Measurements from ENCODE around the gene LHFPL6.

DNA sequence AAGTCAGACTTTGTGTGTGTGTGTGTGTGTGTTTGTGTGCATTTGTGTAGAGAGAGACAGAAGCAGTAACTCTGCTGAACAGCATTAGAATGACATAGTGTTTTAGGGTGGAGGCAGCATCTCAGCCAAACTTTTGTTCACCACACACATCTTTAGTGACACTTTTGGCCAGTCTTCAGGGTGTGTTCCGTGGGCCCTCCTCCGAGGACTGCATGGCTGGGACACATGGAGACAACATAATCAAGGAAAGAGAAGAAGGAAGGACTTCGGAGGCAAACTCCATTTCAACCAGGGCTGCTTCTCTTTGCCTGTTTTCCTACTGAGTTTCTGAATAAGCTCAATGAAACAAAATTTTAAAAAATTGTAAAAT lies 205.1 kb downstream of the LHFPL6 start:
- TF ChIP-seq, protein P1, sequence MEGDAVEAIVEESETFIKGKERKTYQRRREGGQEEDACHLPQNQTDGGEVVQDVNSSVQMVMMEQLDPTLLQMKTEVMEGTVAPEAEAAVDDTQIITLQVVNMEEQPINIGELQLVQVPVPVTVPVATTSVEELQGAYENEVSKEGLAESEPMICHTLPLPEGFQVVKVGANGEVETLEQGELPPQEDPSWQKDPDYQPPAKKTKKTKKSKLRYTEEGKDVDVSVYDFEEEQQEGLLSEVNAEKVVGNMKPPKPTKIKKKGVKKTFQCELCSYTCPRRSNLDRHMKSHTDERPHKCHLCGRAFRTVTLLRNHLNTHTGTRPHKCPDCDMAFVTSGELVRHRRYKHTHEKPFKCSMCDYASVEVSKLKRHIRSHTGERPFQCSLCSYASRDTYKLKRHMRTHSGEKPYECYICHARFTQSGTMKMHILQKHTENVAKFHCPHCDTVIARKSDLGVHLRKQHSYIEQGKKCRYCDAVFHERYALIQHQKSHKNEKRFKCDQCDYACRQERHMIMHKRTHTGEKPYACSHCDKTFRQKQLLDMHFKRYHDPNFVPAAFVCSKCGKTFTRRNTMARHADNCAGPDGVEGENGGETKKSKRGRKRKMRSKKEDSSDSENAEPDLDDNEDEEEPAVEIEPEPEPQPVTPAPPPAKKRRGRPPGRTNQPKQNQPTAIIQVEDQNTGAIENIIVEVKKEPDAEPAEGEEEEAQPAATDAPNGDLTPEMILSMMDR (IDR thresholded peaks at IDR 0.05): no peak
- TF ChIP-seq EZH2 (IDR thresholded peaks at IDR 0.05): no peak
